CD14-positive monocyte (primary cell): Measurements from ENCODE around the gene CAPG. TPM values are rescaled to one million over a fixed set of nuclear protein-coding genes. Genes with fewer than 3 reads are reported as not detected.

Source experiments
- DNase-seq, 3 donors: peaks; one replicate each; pipeline ENCODE4 v3.0.0-alpha.2; 2011 to 2022
- H2AFZ ChIP-seq: 2 replicates; pipeline ENCODE4 v1.6.0; 2012; ENCODE audit warnings: mild to moderate bottlenecking, low read depth, low read length, inconsistent platforms; ENCODE audit not compliant: insufficient read depth, poor library complexity, severe bottlenecking
- H3K27ac ChIP-seq, 2 donors: 1 replicate in 1 of 2; 2 replicates in 1 of 2; pipeline ENCODE4 v1.5.1; 2012 to 2013; ENCODE audit warnings: low read length in 2 of 2, control low read depth in 1 of 2, inconsistent platforms in 1 of 2, low read depth in 1 of 2, mild to moderate bottlenecking in 1 of 2
- H3K27me3 ChIP-seq, 2 donors: one replicate each; pipeline versions ENCODE4 v1.6.0 to v1.6.1; 2011 to 2013; ENCODE audit warnings: low read length in 2 of 2; ENCODE audit not compliant: control insufficient read depth in 2 of 2, insufficient read depth in 2 of 2
- H3K36me3 ChIP-seq, 2 donors: replicated peaks in 1 of 2; 1 replicate in 1 of 2; 2 replicates in 1 of 2; pipeline versions ENCODE4 v1.5.1 to v1.6.1; 2012 to 2013; ENCODE audit warnings: low read length in 2 of 2, control low read depth in 1 of 2, inconsistent platforms in 1 of 2, mild to moderate bottlenecking in 1 of 2; ENCODE audit not compliant: insufficient read depth in 2 of 2, control insufficient read depth in 1 of 2
- H3K4me1 ChIP-seq, 2 donors: 1 replicate in 1 of 2; 2 replicates in 1 of 2; pipeline versions ENCODE4 v1.5.1 to v1.6.1; 2012 to 2013; ENCODE audit warnings: low read length in 2 of 2, control low read depth in 1 of 2, inconsistent platforms in 1 of 2, mild to moderate bottlenecking in 1 of 2, moderate library complexity in 1 of 2; ENCODE audit not compliant: insufficient read depth in 2 of 2, control insufficient read depth in 1 of 2
- H3K4me2 ChIP-seq: replicated peaks from 2 replicates; pipeline ENCODE3; 2012; ENCODE audit warnings: low read length, moderate library complexity, mild to moderate bottlenecking; ENCODE audit not compliant: poor library complexity, severe bottlenecking; ENCODE audit errors: extremely low read depth
- H3K4me3 ChIP-seq, 3 experiments: fragments of 200-600 bp in 1 of 3; sonication (generic) in 1 of 3; replicated peaks in 1 of 3; 1 replicate in 2 of 3; 2 replicates in 1 of 3; pipeline ENCODE4 v1.5.1; 2011 to 2013; ENCODE audit warnings: low read length in 3 of 3, mild to moderate bottlenecking in 3 of 3, control low read depth in 2 of 3, low read depth in 2 of 3, inconsistent platforms in 1 of 3, moderate library complexity in 1 of 3
- H3K79me2 ChIP-seq: 2 replicates; pipeline ENCODE4 v1.6.0; 2012; ENCODE audit warnings: mild to moderate bottlenecking, control low read depth, inconsistent platforms, low read length, moderate library complexity; ENCODE audit not compliant: insufficient read depth
- H3K9ac ChIP-seq: 2 replicates; pipeline ENCODE4 v1.6.0; 2017; ENCODE audit warnings: low read length, mild to moderate bottlenecking; ENCODE audit not compliant: insufficient read depth, poor library complexity, severe bottlenecking
- H3K9me3 ChIP-seq, 2 donors: replicated peaks in 1 of 2; 1 replicate in 1 of 2; 2 replicates in 1 of 2; pipeline versions ENCODE4 v1.5.1 to v1.6.1; 2012 to 2013; ENCODE audit warnings: low read length in 2 of 2, control low read depth in 1 of 2; ENCODE audit not compliant: control insufficient read depth in 1 of 2, insufficient read depth in 1 of 2
- H4K20me1 ChIP-seq: 2 replicates; pipeline ENCODE4 v1.6.0; 2012; ENCODE audit warnings: mild to moderate bottlenecking, low read length, control low read depth, moderate library complexity; ENCODE audit not compliant: insufficient read depth
- H3K27ac Mint-ChIP-seq, 7 donors: one replicate each; pipeline ENCODE4 v1.8.0; 2020; ENCODE audit warnings: mild to moderate bottlenecking in 7 of 7, mixed read lengths in 7 of 7, moderate library complexity in 6 of 7, inconsistent platforms in 2 of 7
- H3K27me3 Mint-ChIP-seq, 3 donors: one replicate each; pipeline ENCODE4 v1.8.0; 2021 to 2022; ENCODE audit warnings: low read depth in 3 of 3, mild to moderate bottlenecking in 3 of 3, mixed read lengths in 3 of 3, moderate library complexity in 3 of 3, inconsistent platforms in 1 of 3
- H3K36me3 Mint-ChIP-seq, 2 donors: one replicate each; pipeline ENCODE4 v1.8.0; 2020; ENCODE audit warnings: mixed read lengths in 2 of 2, inconsistent platforms in 1 of 2, mild to moderate bottlenecking in 1 of 2
- H3K4me1 Mint-ChIP-seq: one replicate; pipeline ENCODE4 v1.8.0; 2020; ENCODE audit warnings: mild to moderate bottlenecking, mixed read lengths
- H3K4me3 Mint-ChIP-seq, 2 donors: one replicate each; pipeline ENCODE4 v1.8.0; 2020; ENCODE audit warnings: mild to moderate bottlenecking in 2 of 2, mixed read lengths in 2 of 2, moderate library complexity in 1 of 2
- H3K9me3 Mint-ChIP-seq, 7 donors: one replicate each; pipeline ENCODE4 v1.8.0; 2020 to 2022; ENCODE audit warnings: mixed read lengths in 7 of 7, mild to moderate bottlenecking in 6 of 7, moderate library complexity in 6 of 7, inconsistent platforms in 2 of 7
- CTCF ChIP-seq: fragments of 200-600 bp; IDR thresholded peaks from one replicate; pipeline ENCODE4 v1.8.0; 2022; ENCODE audit warnings: antibody characterized with exemption, mild to moderate bottlenecking
- WGBS: methylation state at CpG from one replicate; pipeline ENCODE4 v1.1.5; 2013; ENCODE audit warnings: missing lambda C conversion rate; ENCODE audit not compliant: insufficient coverage; 5-methylcytosine and 5-hydroxymethylcytosine counted together
- intact Hi-C, 2 donors: fragments of 100-400 bp; cut with micrococcal nuclease; formaldehyde crosslinking; loops; one replicate each; pipeline versions ENCODE4 v1.15.0 to v1.15.1; 2023
- polyA plus RNA-seq, 3 donors: library from polyadenylated mRNA; depleted of rRNA in 1 of 3; unstranded in 2 of 3; stranded (reverse) in 1 of 3; fragments of 300-500 nt in 2 of 3; fragments of >200 nt in 1 of 3; fragmentation: Illumina TruSeq in 2 of 3; gene quantifications; 1 replicate in 2 of 3; 2 replicates in 1 of 3; pipeline ENCODE4 v1.2.3, GENCODE V29; 2012 to 2021

Gene CAPG
- polyA plus RNA-seq, 3 donors, result 474 to 847 (median 631) TPM

- TF ChIP-seq CTCF, result no peak
- Histone ChIP-seq H3K4me1 (peaks cover 32 to 45% of the 10 kb centered on the region in 2 donors), H3K9me3 (no peaks in the 10 kb centered on the region), H3K9ac (no peak overlapping the region), H2AFZ (no peak overlapping the region), H3K4me2 (no peak overlapping the region), H4K20me1 (no peaks in the 10 kb centered on the region), H3K79me2 (peaks cover 8% of the 10 kb centered on the region), H3K27me3 (no peaks in the 10 kb centered on the region), H3K36me3 (no peaks in the 10 kb centered on the region), H3K4me3 (no peak overlapping the region), H3K27ac (no peak overlapping the region)
- no CpG with 5 or more reads among the region's 2 CpGs for WGBS
- peaks cover 0 to 3% (median 0%) of the 10 kb centered on the region in 3 donors for H3K27me3 Mint-ChIP-seq
- no peak for DNase-seq
- peaks cover 0 to 2% (median 0%) of the 10 kb centered on the region in 7 donors for H3K9me3 Mint-ChIP-seq
- peak overlapping the region in 2 of 7 donors; percentile 88 to 94 for H3K27ac Mint-ChIP-seq
- intact Hi-C loops, result loop anchor here in 1 of 2 donors (5.0 kb wide), 1 partner anchor 115 kb away; the partner anchor contains the start of gene MAT2A
- H3K4me3 Mint-ChIP-seq, result no peak overlapping the region
- peaks cover 1 to 4% of the 10 kb centered on the region in 2 donors for H3K36me3 Mint-ChIP-seq
- peaks cover 42% of the 10 kb centered on the region for H3K4me1 Mint-ChIP-seq
Measured at GRCh38 chr2:85422072-85422457, 11.9 kb upstream of the CAPG start.

GRCh38 chr2:85421260-85422071 lies 11.3 kb upstream of the CAPG start:
- DNase-seq, result no peak
- H3K27ac Mint-ChIP-seq, result peak overlapping the region; percentile 33 to 94 (median 87)
- H3K9me3 Mint-ChIP-seq, result peaks cover 0 to 2% (median 0%) of the 10 kb centered on the region in 7 donors
- Histone ChIP-seq H3K27ac (peak overlapping the region in 1 of 2 donors; percentile 68), H3K27me3 (no peaks in the 10 kb centered on the region), H3K9me3 (no peaks in the 10 kb centered on the region), H3K36me3 (no peaks in the 10 kb centered on the region), H4K20me1 (no peaks in the 10 kb centered on the region), H3K4me1 (peaks cover 36 to 49% of the 10 kb centered on the region in 2 donors), H3K9ac (peak overlapping the region; percentile 33), H3K79me2 (peaks cover 8% of the 10 kb centered on the region), H3K4me3 (peak overlapping the region in 1 of 3 experiments; percentile 40), H2AFZ (peak overlapping the region; percentile 93), H3K4me2 (peak overlapping the region; percentile 54)
- intact Hi-C loops, result loop anchor here (2.0 to 5.0 kb wide), 2 partner anchors 116 to 131 kb away; partner anchors contain the start of gene MAT2A (in 1 of the 2)
- H3K4me3 Mint-ChIP-seq, result peak overlapping the region; percentile 64 to 76
- H3K4me1 Mint-ChIP-seq, result peaks cover 44% of the 10 kb centered on the region
- no peak for TF ChIP-seq CTCF
- H3K27me3 Mint-ChIP-seq, result peaks cover 0 to 3% (median 0%) of the 10 kb centered on the region in 3 donors
- 60% methylated on average over 13 of the region's 13 CpGs for WGBS
- H3K36me3 Mint-ChIP-seq, result peaks cover 0 to 1% of the 10 kb centered on the region in 2 donors
